Measurements from ENCODE around the gene NTHL1.

The NTHL1 gene

GRCh38 chr16:1998360-1998835, 49.2 kb downstream of the NTHL1 start:
- DNase-seq (ENCODE audit: low read depth in 4 of 4, low spot score in 1 of 4) = no peak

- DNase-seq (ENCODE audit: low read depth in 4 of 4, low spot score in 1 of 4) = no peak
Measured at GRCh38 chr16:1997494-1998359, 49.9 kb downstream of the NTHL1 start.

GRCh38 chr16:1993731-1994131, 53.9 kb downstream of the NTHL1 start:
- DNase-seq (ENCODE audit: low read depth in 4 of 4, low spot score in 1 of 4) = no peak

- DNase-seq (ENCODE audit: low read depth in 4 of 4, low spot score in 1 of 4) = no peak
Measured at GRCh38 chr16:1992704-1993317, 54.8 kb downstream of the NTHL1 start.

GRCh38 chr16:1991948-1992703, 55.5 kb downstream of the NTHL1 start:
- DNase-seq (ENCODE audit: low read depth in 4 of 4, low spot score in 1 of 4) = peak; percentile 91 to 97 (median 96)

- no peak for DNase-seq (ENCODE audit: low read depth in 4 of 4, low spot score in 1 of 4)
Measured at GRCh38 chr16:1991588-1991947, 56.1 kb downstream of the NTHL1 start.

- no peak for DNase-seq (ENCODE audit: low read depth in 4 of 4, low spot score in 1 of 4)
Measured at GRCh38 chr16:1991135-1991551, 56.5 kb downstream of the NTHL1 start.

GRCh38 chr16:1990351-1991134, 57.1 kb downstream of the NTHL1 start:
- no peak for DNase-seq (ENCODE audit: low read depth in 4 of 4, low spot score in 1 of 4)

- DNase-seq (ENCODE audit: low read depth in 4 of 4, low spot score in 1 of 4) = no peak
Measured at GRCh38 chr16:1990101-1990350, 57.6 kb downstream of the NTHL1 start.

Measured in stimulated activated CD4-positive, alpha-beta T cell treated with anti-CD3 and anti-CD28 coated beads, Interleukin-1b, Interleukin-23, amount 100 ng/mL, for 24 hours (primary cell).